Middle frontal gyrus (tissue), 1 donor: ENCODE results near the gene BANP.
"Not testable (repeated sequence)": the region's sequence is repeated elsewhere in the genome, so short reads cannot be mapped to it uniquely, and the experiment has no call there.

Source experiments
- DNase-seq: peaks from one replicate; pipeline ENCODE4 v3.0.0-alpha.2; 2015; ENCODE audit warnings: low spot score; ENCODE audit errors: extremely low spot score

The BANP gene

GRCh38 chr16:88047462-88047861 is 96.2 kb downstream of the BANP start:
- DNase-seq: no peak

DNA sequence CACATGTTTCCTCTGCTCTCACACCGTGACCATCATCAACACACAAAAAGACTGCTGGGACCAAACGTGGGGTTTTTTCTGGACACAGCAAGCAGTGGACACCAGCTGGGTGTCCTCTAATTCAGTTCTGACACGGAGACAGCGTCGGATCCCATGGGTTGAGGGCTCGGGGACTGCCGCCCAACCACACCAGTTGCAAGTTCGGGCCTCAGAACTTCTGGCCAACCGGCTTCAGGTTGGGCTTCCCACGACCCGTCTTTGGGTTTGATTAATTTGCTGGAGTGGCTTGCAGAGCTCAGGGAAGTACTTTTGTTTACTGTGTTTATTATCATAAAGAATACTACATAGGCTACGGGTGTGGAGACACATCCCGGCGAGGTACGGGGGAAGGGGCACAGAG is 97.8 kb downstream of the BANP start:
- DNase-seq: no peak

- DNase-seq: no peak
Measured at GRCh38 chr16:88049561-88050545, 98.6 kb downstream of the BANP start.

DNA sequence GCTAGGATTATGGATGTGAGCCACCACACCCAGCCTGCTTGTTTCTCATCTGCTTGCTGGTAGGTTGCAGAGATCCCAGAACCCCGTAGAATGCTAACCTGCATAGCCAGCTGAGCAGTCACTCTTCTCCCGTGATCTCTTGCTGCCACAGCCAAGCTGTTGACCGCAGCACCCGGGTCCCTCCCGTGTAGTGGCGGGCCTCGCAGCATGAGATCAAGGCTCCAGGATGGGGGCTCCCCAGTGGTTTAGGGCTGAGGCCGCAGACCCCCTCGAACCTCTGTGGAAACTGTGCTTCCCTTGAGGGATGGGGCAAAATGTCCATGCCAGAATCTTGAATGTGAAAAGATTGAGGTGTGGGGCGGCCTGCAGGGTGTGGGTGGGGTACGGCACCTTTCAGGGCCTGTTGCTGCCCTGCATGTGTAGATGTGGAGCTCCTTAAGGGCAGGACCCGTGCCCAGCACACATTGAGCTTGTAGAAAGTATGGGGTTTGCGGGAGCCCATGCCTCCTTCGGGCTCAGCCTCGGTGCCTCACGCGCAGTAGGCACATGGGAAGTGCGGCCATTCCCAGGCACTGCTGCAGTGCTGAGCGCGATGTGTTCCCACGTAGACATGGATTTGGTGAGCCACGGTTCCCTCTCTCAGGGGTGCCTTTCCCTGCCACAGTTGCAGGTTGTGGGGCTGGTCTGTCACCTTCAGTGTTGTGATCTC is 99.9 kb downstream of the BANP start:
- DNase-seq: no peak

DNA sequence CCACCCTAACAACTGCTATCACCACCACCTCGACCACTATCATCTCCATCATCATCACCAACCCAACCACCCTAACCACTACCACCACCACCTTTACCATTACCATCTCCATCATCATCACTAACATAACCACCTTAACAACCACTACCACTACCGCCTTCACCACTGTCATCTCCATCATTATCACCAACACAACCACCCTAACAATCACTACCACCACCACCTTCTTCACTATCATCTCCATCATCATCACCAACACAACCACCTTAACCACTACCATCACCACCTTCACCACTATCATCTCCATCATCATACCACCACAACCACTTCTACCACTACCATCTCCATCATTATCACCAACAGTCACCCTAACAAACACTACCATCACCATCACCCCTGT is 101.4 kb downstream of the BANP start:
- no peak for DNase-seq

GRCh38 chr16:88053479-88053878 is 102.2 kb downstream of the BANP start:
- DNase-seq: not testable (repeated sequence)

DNA sequence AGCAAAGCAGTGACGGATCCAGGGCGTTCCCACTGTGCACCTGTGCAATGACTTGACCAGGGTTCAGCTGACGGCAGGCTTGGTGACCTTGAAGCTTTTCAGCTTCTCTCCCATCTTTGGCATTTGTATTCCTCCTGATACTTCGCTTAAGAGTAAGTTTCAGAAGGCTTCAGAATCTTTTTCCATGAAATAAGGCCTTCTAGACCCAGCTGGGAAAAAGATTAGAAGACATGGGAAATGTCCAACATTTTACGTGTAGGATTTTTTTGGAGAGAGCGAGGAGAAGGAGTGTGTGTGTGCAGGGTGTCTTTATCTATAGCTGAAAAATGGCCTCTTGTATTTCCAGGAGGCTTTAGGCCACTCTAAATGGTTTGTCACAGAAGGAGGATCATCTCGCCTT is 104.1 kb downstream of the BANP start:
- DNase-seq: no peak

DNA sequence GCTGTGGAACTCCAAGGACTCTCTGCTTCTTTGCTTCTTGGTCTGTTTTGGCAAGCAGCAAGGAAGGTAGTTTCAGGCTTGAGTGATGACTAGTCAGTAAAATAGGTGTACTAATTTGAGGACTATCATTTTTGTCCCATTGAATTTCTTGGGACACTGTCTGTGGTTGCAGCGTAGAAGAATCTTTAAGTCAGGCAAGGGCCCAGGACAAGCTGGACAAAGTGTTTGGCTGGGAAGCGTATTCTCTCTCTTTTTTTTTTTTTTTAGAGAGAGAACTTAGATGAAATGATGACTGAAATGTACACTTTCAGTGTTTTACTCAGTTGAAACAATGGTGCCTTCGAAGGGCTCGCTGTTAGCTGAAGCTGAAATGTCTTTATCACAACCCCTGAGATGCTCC is 105.0 kb downstream of the BANP start:
- DNase-seq: no peak

DNA sequence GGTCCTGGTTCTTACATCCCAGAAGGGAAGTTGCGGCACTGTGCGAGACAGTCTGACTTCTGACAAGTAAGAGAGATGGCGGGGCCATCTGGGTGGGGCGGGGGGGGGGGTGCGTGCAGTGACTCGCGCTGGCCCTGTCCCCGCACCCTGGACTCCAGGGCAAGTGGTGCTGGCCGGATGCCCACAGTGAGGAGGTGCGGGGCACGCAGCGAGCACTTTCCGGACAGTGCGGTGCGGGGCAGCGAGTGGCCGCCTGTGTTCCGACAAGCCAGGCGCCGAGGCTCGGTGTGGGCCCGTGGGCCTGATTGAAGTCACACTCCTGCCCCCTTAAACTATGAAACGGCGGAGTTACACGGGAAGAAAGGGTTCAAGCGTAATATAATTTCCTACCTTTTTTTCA is 106.4 kb downstream of the BANP start:
- no peak for DNase-seq

DNA sequence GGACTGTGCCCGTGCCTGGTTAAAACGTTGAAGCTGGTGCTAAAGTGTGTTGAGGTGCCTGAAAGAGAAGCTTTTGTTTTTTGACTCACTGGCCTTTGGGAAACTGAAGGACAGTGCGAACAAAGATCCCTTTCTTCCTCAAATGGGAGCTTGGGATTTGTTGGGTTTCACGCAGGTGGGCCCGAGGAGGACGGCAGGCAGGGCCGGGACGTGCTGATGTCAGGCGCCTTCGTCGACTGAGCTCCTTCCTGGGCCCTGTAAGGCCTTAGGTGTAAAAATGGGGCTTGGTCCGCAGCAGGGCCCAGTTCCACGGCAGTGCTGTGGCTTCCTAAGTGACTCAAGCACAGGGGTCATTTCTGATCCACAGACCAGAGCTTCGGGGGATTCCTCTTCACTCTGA is 106.9 kb downstream of the BANP start:
- DNase-seq: no peak

- no peak for DNase-seq
Measured at GRCh38 chr16:88058817-88059216, 107.6 kb downstream of the BANP start.

- no peak for DNase-seq
Measured at GRCh38 chr16:88059701-88060386, 108.6 kb downstream of the BANP start.

GRCh38 chr16:88060524-88061219 is 109.4 kb downstream of the BANP start:
- DNase-seq: no peak

GRCh38 chr16:88061346-88062110 is 110.3 kb downstream of the BANP start:
- DNase-seq: no peak

DNA sequence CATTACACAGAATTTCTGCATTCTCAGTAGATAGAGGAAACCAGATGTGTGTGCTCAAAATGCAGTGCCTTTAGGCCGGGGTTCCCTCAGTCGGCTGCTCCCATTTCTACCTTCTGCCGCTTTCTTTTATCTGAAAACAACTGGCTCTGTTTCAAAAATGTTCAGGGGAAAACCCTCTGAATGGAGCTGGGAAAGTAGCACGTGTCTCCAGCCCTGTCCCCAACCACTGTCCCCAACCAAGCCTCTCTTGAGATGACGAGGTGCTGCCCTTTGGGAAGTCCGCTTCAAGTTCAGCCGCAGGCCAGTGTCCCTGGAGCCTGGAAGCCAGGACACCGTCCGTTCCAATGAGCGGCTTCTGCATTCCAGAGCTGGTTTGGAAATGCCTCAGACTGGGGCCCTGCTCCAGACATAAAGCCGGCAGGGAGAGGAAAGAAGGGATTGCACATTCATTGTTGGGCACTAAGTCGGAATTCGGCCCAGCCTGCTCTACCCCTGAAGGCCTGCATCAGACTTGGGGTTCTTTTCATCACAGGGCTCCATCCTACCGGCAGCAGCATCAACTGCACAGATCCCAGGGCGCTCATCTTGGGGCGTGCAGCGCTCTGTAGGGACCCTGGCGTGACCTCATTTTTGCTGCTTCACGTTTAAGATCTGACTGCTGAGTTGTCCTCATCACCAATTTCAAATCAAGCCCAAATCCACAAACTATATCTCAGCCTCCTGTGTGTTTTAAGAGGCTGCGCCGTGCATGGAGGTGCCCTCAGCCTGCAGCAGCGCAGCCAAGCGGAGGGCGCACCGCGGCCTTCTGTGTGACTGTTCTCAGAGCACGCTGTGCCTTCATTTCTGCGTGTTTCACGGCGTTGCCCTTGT is 111.3 kb downstream of the BANP start:
- DNase-seq: no peak

DNA sequence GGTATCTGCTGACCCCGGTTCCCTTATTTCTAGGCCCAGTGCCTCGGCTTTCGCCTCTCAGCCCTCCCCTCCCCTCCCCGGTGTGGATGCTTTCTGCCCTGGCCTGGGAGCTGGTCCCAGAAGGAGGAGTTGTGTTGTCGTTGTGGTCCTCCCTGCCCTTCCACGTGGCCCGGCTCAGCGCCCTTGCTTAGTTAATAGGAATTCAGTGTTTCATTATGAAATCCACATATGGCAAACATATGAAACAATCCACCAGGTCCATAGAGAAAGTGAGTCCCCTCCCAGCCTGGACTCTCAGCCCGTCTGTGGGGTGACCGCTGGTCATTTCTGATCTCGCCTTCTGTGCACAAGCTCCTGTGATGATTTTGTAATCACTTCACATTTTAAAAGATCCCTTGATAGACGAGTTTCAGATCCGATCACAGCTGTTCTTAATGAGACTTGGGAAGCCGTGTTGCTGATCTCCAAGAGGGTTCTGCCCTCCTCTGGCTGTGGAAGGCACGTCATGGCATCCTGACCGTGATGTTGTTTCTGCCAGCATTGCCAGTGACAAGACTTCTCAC is 112.1 kb downstream of the BANP start:
- DNase-seq: no peak

DNA sequence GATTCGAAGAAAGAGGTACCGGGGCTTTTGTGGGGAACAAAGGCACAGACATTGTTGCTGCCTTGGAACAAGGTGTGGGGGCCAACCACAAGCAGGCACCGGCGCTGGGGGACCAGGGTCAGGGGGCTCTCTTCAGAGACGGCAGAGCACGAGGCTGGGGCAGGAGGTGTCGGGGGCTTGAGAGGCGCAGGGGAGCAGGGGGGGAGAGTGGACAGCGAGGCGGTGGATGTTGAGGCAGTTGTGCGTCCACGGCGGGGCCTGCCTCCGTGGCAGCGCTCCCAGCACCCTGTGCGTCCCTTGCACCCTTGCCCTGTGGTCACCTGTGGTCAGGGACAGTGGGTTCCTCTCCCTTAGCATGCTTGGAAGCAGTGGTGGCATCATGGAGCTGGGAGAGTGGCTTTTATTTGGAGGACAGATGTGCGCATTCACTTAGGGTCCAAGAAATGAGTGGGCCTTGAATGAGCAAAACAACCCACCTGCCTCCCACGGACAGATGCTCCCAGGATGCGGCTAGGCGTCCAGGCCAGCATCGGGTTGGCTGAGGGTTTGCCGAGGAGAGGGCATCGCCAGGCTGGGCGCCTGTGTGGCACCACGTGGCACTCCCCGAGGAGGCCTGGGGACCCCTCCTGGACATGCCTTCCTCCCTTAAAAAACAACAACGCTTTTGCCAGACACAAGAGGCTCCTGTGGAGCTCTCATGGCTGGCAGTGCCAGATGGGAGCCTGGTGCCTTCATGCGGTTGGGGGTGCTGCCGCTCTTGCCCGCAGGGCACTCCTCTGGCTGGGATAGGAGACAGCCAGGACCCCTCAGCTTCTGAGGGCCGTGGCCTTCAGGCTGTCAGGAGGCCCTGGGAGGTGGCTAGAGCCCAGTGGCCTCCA is 113.0 kb downstream of the BANP start:
- no peak for DNase-seq
